ENCODE data around the gene CCDC82. TPM values are rescaled to one million over a fixed set of nuclear protein-coding genes. Genes with fewer than 3 reads are reported as not detected.

Gene CCDC82
- total RNA-seq, 1 donor from 2014 or later: 9.5 TPM

DNA sequence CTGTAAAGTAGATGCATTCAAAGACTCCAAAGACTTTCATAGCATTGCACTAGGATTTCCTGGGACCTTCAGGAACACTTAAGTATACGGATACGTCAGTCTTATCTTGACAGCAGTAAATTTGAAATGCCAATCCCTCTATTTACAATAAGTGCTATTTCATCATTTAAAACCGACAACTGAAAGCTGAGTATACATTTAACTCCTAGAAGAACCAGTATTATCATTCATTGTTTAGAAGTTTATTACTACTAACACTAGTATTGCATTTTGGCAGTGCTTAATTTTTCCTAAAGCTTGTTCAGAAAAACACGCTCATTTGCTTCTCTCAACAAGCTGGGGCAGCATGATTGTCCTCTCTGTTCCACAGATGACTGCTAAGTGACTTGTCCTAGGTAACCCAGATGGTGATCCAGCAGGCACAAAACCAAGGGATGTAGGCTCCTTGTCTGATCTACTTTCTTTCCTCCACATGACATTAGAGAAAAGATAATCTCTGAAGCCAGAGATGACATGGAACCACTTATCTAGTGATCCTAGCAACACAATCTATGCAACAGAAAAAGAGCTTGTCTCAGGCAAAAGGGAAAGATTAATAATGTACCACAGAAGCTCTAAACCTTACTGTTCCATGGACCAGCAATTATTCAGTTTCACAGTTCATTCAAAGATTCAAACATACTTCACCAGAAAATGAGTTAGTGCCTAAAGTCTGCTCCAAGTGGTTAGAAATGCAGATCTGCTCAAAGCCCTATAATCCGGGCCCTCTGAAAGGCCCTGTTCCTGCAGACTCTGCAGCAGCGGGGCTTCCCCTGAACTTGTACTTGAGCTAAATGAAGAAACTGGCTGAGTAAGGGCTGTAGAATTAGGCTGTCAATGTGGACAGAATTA is 51.9 kb downstream of the CCDC82 start:
- Histone ChIP-seq H3K4me1 (peaks cover 4 to 58% of the 10 kb centered on the region in 2 donors), H3K9me3 (no peaks in the 10 kb centered on the region), H3K4me3 (peak overlapping the region in 1 of 2 donors; percentile 85), H3K27ac (peak overlapping the region; percentile 86 to 95), H3K36me3 (no peaks in the 10 kb centered on the region), H3K27me3 (no peaks in the 10 kb centered on the region)
- TF ChIP-seq, protein P1, sequence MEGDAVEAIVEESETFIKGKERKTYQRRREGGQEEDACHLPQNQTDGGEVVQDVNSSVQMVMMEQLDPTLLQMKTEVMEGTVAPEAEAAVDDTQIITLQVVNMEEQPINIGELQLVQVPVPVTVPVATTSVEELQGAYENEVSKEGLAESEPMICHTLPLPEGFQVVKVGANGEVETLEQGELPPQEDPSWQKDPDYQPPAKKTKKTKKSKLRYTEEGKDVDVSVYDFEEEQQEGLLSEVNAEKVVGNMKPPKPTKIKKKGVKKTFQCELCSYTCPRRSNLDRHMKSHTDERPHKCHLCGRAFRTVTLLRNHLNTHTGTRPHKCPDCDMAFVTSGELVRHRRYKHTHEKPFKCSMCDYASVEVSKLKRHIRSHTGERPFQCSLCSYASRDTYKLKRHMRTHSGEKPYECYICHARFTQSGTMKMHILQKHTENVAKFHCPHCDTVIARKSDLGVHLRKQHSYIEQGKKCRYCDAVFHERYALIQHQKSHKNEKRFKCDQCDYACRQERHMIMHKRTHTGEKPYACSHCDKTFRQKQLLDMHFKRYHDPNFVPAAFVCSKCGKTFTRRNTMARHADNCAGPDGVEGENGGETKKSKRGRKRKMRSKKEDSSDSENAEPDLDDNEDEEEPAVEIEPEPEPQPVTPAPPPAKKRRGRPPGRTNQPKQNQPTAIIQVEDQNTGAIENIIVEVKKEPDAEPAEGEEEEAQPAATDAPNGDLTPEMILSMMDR (IDR thresholded peaks at IDR 0.05): no peak
- DNase-seq (ENCODE audit: low spot score in 2 of 2): no peak
- intact Hi-C loops (cut with DNase I): no loop called here

DNA sequence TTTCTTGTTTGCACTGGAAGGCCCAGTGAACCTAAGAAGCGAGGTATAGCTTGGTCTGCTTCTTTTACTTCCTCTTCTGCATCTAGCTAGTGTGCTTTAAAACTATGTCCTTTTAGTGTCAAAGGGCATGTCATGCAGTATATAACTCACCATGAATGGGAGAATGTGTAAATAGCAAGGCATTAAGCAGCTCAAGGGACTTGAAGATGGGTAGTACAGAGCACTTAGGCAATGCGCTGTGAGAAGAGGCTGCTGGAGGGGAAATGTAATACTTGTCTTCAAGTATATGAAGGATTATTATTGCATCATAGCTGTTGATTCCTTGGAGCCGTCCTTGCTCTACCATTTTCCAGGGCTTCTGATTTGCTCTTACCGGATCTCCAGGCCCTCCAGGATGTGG is 54.3 kb downstream of the CCDC82 start:
- intact Hi-C loops (cut with DNase I): no loop called here
- Histone ChIP-seq H3K27ac (no peak overlapping the region), H3K9me3 (no peaks in the 10 kb centered on the region), H3K4me1 (peaks cover 3 to 67% of the 10 kb centered on the region in 2 donors), H3K36me3 (no peaks in the 10 kb centered on the region), H3K27me3 (no peaks in the 10 kb centered on the region), H3K4me3 (no peak overlapping the region)
- TF ChIP-seq, protein P1 (IDR thresholded peaks at IDR 0.05): no peak
- no peak for DNase-seq (ENCODE audit: low spot score in 2 of 2)

DNA sequence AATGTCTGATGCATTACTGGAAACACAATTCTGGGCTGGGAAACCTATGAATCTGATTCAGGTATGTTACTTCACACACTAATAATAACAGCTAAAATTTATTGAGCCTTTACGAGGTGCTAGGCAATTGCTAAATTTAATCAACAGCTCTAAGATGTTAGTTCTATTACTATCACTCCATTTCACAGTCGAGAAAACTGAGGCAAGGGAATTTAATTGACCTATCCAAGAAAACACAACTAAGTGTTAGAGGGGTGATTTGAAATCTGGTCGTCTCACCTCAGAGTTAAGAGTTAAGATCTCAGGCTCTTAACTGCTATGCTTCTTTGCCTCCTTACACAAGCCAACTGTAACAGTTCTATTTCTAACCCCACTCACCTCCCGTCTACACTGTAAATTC is 55.5 kb downstream of the CCDC82 start:
- Histone ChIP-seq H3K4me1 (peaks cover 3 to 65% of the 10 kb centered on the region in 2 donors), H3K27me3 (no peaks in the 10 kb centered on the region), H3K4me3 (no peak overlapping the region), H3K27ac (no peak overlapping the region), H3K36me3 (no peaks in the 10 kb centered on the region), H3K9me3 (no peaks in the 10 kb centered on the region)
- intact Hi-C loops (cut with DNase I): no loop called here
- DNase-seq (ENCODE audit: low spot score in 2 of 2): no peak
- TF ChIP-seq, protein P1 (IDR thresholded peaks at IDR 0.05): no peak

DNA sequence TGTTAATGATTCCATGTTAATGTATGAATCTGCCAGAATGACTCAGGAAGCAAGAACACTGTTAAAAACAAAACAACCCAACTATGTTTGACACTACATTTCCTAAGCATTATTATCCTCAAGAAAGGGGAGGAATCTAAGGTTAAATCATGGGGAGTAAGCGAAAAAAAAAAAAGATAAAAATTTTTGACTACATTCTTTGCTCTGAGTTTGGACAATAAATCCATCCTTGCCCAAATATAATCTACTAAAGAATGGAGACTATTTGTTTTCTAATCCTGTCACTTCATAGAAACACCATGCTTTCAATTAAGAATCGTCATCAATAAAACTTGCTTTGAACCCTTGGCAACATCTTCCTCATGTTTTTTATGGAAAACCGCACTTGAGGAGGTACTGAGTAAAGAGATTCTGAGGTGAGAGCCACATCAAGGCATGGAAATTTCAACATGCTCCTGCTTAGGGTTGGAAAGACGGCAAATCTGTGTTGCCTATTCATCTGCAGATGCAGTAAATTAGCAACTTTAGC is 56.5 kb downstream of the CCDC82 start:
- Histone ChIP-seq H3K9me3 (no peaks in the 10 kb centered on the region), H3K27ac (no peak overlapping the region), H3K4me1 (peaks cover 3 to 63% of the 10 kb centered on the region in 2 donors), H3K36me3 (no peaks in the 10 kb centered on the region), H3K27me3 (no peaks in the 10 kb centered on the region), H3K4me3 (no peak overlapping the region)
- TF ChIP-seq, protein P1 (IDR thresholded peaks at IDR 0.05): no peak
- intact Hi-C loops (cut with DNase I): no loop called here
- no peak for DNase-seq (ENCODE audit: low spot score in 2 of 2)

DNA sequence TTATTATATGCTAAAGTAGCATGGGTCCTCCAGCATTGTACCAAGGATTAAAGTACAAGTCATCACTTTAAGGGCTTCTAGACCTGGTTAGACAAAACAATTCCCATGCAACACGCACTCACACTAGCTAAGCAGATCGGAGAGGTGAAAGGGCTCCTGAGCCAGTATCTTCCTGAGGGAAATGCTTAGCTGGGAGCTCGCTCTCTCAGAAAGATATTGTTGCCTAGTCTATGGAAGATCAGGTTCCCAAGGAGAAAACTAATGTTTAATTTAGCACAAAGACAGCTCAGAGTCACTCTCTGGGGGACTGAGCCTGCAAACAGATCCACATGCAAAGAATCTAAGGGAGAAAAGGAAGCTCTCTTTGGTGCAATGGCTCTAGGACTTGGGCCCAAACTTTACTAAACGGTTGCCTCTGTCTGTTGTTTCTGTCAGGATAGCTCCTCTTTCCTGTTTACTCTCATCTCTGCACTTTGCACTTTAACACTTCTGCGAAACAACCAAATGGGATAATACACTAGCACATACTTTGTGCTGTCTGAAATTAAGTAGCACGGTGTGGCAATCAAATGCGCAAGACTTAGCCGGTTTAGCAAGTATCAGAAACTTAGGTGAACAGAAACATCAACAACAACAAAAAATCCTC is 57.5 kb downstream of the CCDC82 start:
- Histone ChIP-seq H3K9me3 (no peaks in the 10 kb centered on the region), H3K36me3 (no peaks in the 10 kb centered on the region), H3K4me3 (no peak overlapping the region), H3K27ac (no peak overlapping the region), H3K4me1 (peaks cover 3 to 53% of the 10 kb centered on the region in 2 donors), H3K27me3 (no peaks in the 10 kb centered on the region)
- no peak for DNase-seq (ENCODE audit: low spot score in 2 of 2)
- TF ChIP-seq, protein P1 (IDR thresholded peaks at IDR 0.05): no peak
- intact Hi-C loops (cut with DNase I): no loop called here

Measured in ascending aorta (tissue), 2 donors.